WTC11 (cell line): Measurements from ENCODE around the gene HEY2. TPM values are rescaled to one million over a fixed set of nuclear protein-coding genes. Genes with fewer than 3 reads are reported as not detected.

Source experiments
- ATF6 ChIP-seq: sonication (generic); formaldehyde crosslinking; IDR thresholded peaks from 2 replicates; pipeline ENCODE4 v1.8.1; 2023; ENCODE audit warnings: mild to moderate bottlenecking, missing genetic modification reagents
- CDX4 ChIP-seq: fragments of 250-450 bp; sonication (Bioruptor Pico); IDR thresholded peaks from 2 replicates; pipeline ENCODE4 v1.9.0; 2021; ENCODE audit warnings: moderate library complexity, mild to moderate bottlenecking, inconsistent platforms, borderline replicate concordance
- E2F5 ChIP-seq: sonication (generic); formaldehyde crosslinking; IDR thresholded peaks from 2 replicates; pipeline ENCODE4 v1.8.1; 2022; ENCODE audit warnings: mild to moderate bottlenecking, moderate library complexity, missing genetic modification reagents
- ESRRA ChIP-seq: sonication (generic); formaldehyde crosslinking; IDR thresholded peaks from 2 replicates; pipeline ENCODE4 v1.8.1; 2022; ENCODE audit warnings: mild to moderate bottlenecking, missing genetic modification reagents, borderline replicate concordance
- ETV6 ChIP-seq: sonication (generic); formaldehyde crosslinking; IDR thresholded peaks from 2 replicates; pipeline ENCODE4 v1.8.1; 2022; ENCODE audit warnings: mild to moderate bottlenecking, missing genetic modification reagents
- FOXJ3 ChIP-seq: sonication (generic); formaldehyde crosslinking; IDR thresholded peaks from 2 replicates; pipeline ENCODE4 v1.9.0; 2021; ENCODE audit warnings: missing genetic modification reagents, mild to moderate bottlenecking, borderline replicate concordance
- HMGA2 ChIP-seq: fragments of 250-450 bp; sonication (Bioruptor Pico); IDR thresholded peaks from 2 replicates; pipeline ENCODE4 v1.4.0; 2021; ENCODE audit warnings: mild to moderate bottlenecking, moderate library complexity
- HMGXB4 ChIP-seq: sonication (generic); formaldehyde crosslinking; IDR thresholded peaks from 2 replicates; pipeline ENCODE4 v1.8.1; 2023; ENCODE audit warnings: mild to moderate bottlenecking, moderate library complexity, missing genetic modification reagents
- MXD4 ChIP-seq: fragments of 250-450 bp; sonication (Bioruptor Pico); IDR thresholded peaks from 2 replicates; pipeline ENCODE4 v1.8.0; 2021; ENCODE audit warnings: mild to moderate bottlenecking, moderate library complexity, borderline replicate concordance
- NFE2L1 ChIP-seq: sonication (generic); formaldehyde crosslinking; IDR thresholded peaks from 2 replicates; pipeline ENCODE4 v1.8.1; 2023; ENCODE audit warnings: missing genetic modification reagents
- NFYB ChIP-seq: sonication (generic); formaldehyde crosslinking; conservative IDR thresholded peaks from 2 replicates; pipeline ENCODE4 v1.8.0; 2022; ENCODE audit warnings: low read depth, missing genetic modification reagents
- OVOL2 ChIP-seq: fragments of 250-450 bp; sonication (Bioruptor Pico); IDR thresholded peaks from 2 replicates; pipeline ENCODE4 v1.9.0; 2021; ENCODE audit warnings: mild to moderate bottlenecking, borderline replicate concordance
- RELA ChIP-seq: sonication (generic); formaldehyde crosslinking; IDR thresholded peaks from 2 replicates; pipeline ENCODE4 v1.8.1; 2022; ENCODE audit warnings: missing genetic modification reagents, mild to moderate bottlenecking, borderline replicate concordance
- RORB ChIP-seq: fragments of 250-450 bp; sonication (Bioruptor Pico); IDR thresholded peaks from 2 replicates; pipeline ENCODE4 v1.9.0; 2021; ENCODE audit warnings: mild to moderate bottlenecking
- SMAD3 ChIP-seq: sonication (generic); formaldehyde crosslinking; IDR thresholded peaks from 2 replicates; pipeline ENCODE4 v1.8.0; 2022; ENCODE audit warnings: missing genetic modification reagents, mild to moderate bottlenecking, borderline replicate concordance
- TCF7 ChIP-seq: sonication (generic); formaldehyde crosslinking; IDR thresholded peaks from 2 replicates; pipeline ENCODE4 v1.8.0; 2022; ENCODE audit warnings: mild to moderate bottlenecking, low read depth, missing genetic modification reagents, moderate library complexity
- TEAD1 ChIP-seq: sonication (generic); formaldehyde crosslinking; IDR thresholded peaks from 2 replicates; pipeline ENCODE4 v1.8.0; 2022; ENCODE audit warnings: mild to moderate bottlenecking, missing genetic modification reagents
- ZBTB21 ChIP-seq: sonication (generic); formaldehyde crosslinking; IDR thresholded peaks from 2 replicates; pipeline ENCODE4 v1.8.1; 2023; ENCODE audit warnings: mild to moderate bottlenecking, missing genetic modification reagents, borderline replicate concordance
- ZBTB43 ChIP-seq: sonication (generic); formaldehyde crosslinking; IDR thresholded peaks from 2 replicates; pipeline ENCODE4 v1.8.1; 2023; ENCODE audit warnings: mild to moderate bottlenecking, missing genetic modification reagents
- ZNF219 ChIP-seq: sonication (generic); formaldehyde crosslinking; IDR thresholded peaks from 2 replicates; pipeline ENCODE4 v1.8.0; 2023; ENCODE audit warnings: missing genetic modification reagents, mild to moderate bottlenecking, borderline replicate concordance
- ZNF232 ChIP-seq: sonication (generic); formaldehyde crosslinking; IDR thresholded peaks from 2 replicates; pipeline ENCODE4 v1.8.0; 2022; ENCODE audit warnings: mild to moderate bottlenecking, missing genetic modification reagents
- ZNF281 ChIP-seq: sonication (generic); formaldehyde crosslinking; IDR thresholded peaks from 2 replicates; pipeline ENCODE4 v1.8.0; 2023; ENCODE audit warnings: mild to moderate bottlenecking, missing genetic modification reagents
- ZNF423 ChIP-seq: fragments of 250-450 bp; sonication (Bioruptor Pico); IDR thresholded peaks from 2 replicates; pipeline ENCODE4 v2.1.2; 2022; ENCODE audit warnings: mild to moderate bottlenecking, moderate library complexity
- ZNF425 ChIP-seq: fragments of 250-450 bp; sonication (Bioruptor Pico); conservative IDR thresholded peaks from 2 replicates; pipeline ENCODE4 v1.9.0; 2021; ENCODE audit warnings: mild to moderate bottlenecking
- ZNF512 ChIP-seq: sonication (generic); formaldehyde crosslinking; IDR thresholded peaks from 2 replicates; pipeline ENCODE4 v1.8.1; 2022; ENCODE audit warnings: missing genetic modification reagents, borderline replicate concordance
- total RNA-seq: library from RNA; stranded (reverse); gene quantifications from 3 replicates; pipeline ENCODE4 v1.2.3, GENCODE V29; 2021

The HEY2 gene
- total RNA-seq, 1 experiment from 2014 or later, result 10.6 TPM

- TF ChIP-seq ATF6 (CRISPR knock-in tag), result no peak
- TF ChIP-seq ZNF219, result 0 out of 2 replicates have a peak, but pooled peaks have one; percentile 16
- no peak for TF ChIP-seq FOXJ3 (CRISPR knock-in tag)
- no peak for TF ChIP-seq ZNF281
- no peak; the same call in 1 of the 2 replicates for TF ChIP-seq HMGXB4 (CRISPR knock-in tag)
- no peak; the same call in 1 of the 2 replicates for TF ChIP-seq E2F5
- TF ChIP-seq HMGA2, result no peak
- no peak for TF ChIP-seq CDX4
- TF ChIP-seq ZNF425 (CRISPR knock-in tag), result no peak
- TF ChIP-seq ZNF232, result peak; percentile 72; the same call in 1 of the 2 replicates
- no peak for TF ChIP-seq MXD4 (CRISPR knock-in tag)
- TF ChIP-seq TCF7, result peak; percentile 31; the same call in 1 of the 2 replicates
- TF ChIP-seq ZNF512 (CRISPR knock-in tag), result no peak
- TF ChIP-seq ZNF423, result no peak
- peak; percentile 75; the same call in 1 of the 2 replicates for TF ChIP-seq ZBTB43 (CRISPR knock-in tag)
- peak; percentile 88 for TF ChIP-seq ETV6 (CRISPR knock-in tag)
- no peak for TF ChIP-seq RELA (CRISPR knock-in tag)
- no peak for TF ChIP-seq OVOL2
- TF ChIP-seq NFYB (CRISPR knock-in tag), result peak; percentile 75
- 0 out of 2 replicates have a peak, but pooled peaks have one; percentile 20 for TF ChIP-seq TEAD1 (CRISPR knock-in tag)
- 0 out of 2 replicates have a peak, but pooled peaks have one; percentile 36 for TF ChIP-seq ZBTB21
- TF ChIP-seq SMAD3 (CRISPR knock-in tag), result no peak
- no peak for TF ChIP-seq RORB (CRISPR knock-in tag)
- no peak for TF ChIP-seq ESRRA (CRISPR knock-in tag)
- no peak for TF ChIP-seq NFE2L1 (CRISPR knock-in tag)
Observed at GRCh38 chr6:125749173-125749864, at the start of gene HEY2 (continued).
